GM12878 (cell line): ENCODE data around the gene MRPL55. TPM values are rescaled to one million over a fixed set of nuclear protein-coding genes. Genes with fewer than 3 reads are reported as not detected.

Source experiments
- BHLHE40 ChIP-seq, 2 experiments: fragments of 450-650 bp in 1 of 2; IDR thresholded peaks; 2 replicates each; pipeline ENCODE4 v1.6.1; 2011 to 2017; ENCODE audit warnings: low read depth in 2 of 2, borderline replicate concordance in 1 of 2, improper control_type of control experiment in 1 of 2, low read length in 1 of 2, mild to moderate bottlenecking in 1 of 2
- CBFB ChIP-seq: IDR thresholded peaks from 2 replicates; pipeline ENCODE4 v1.6.1; 2016; ENCODE audit warnings: antibody characterized with exemption, low read depth
- CBX5 ChIP-seq: sonication (generic); IDR thresholded peaks from 2 replicates; pipeline ENCODE4 v1.6.1; 2016; ENCODE audit warnings: low read depth, moderate library complexity, mild to moderate bottlenecking, inconsistent platforms
- CHD2 ChIP-seq: IDR thresholded peaks from 2 replicates; pipeline ENCODE4 v1.6.1; 2011; ENCODE audit warnings: low read depth, low read length, improper control_type of control experiment, borderline replicate concordance
- CREM ChIP-seq: IDR thresholded peaks from 2 replicates; pipeline ENCODE4 v1.6.1; 2014; ENCODE audit warnings: antibody characterized with exemption, low read depth
- EGR1 ChIP-seq, 2 experiments: IDR thresholded peaks; 1 replicate in 1 of 2; 2 replicates in 1 of 2; pipeline ENCODE4 v1.6.1; 2011 to 2012; ENCODE audit warnings: low read depth in 2 of 2, low read length in 2 of 2, borderline replicate concordance in 1 of 2, mild to moderate bottlenecking in 1 of 2, moderate library complexity in 1 of 2
- EP300 ChIP-seq, 2 experiments: fragments of 150-350 bp in 1 of 2; IDR thresholded peaks; 2 replicates each; pipeline ENCODE4 v1.6.1; 2011 to 2012; ENCODE audit warnings: low read depth in 2 of 2, low read length in 2 of 2, borderline replicate concordance in 1 of 2, improper control_type of control experiment in 1 of 2, inconsistent platforms in 1 of 2; ENCODE audit not compliant: control insufficient read depth in 1 of 2
- FOXK2 ChIP-seq: fragments of 450-650 bp; IDR thresholded peaks from 2 replicates; pipeline ENCODE4 v1.6.1; 2017; ENCODE audit warnings: mild to moderate bottlenecking, moderate library complexity
- HDGF ChIP-seq: fragments of 450-650 bp; IDR thresholded peaks from 2 replicates; pipeline ENCODE4 v1.6.1; 2016; ENCODE audit warnings: antibody characterized with exemption
- KAT2A ChIP-seq: conservative IDR thresholded peaks from 2 replicates; pipeline ENCODE4 v1.6.1; 2011; ENCODE audit warnings: low read depth, low read length; ENCODE audit not compliant: control insufficient read depth
- MXI1 ChIP-seq: fragments of 150-350 bp; IDR thresholded peaks from 2 replicates; pipeline ENCODE4 v1.6.1; 2011; ENCODE audit warnings: low read depth, mild to moderate bottlenecking, inconsistent platforms, low read length, improper control_type of control experiment
- NFXL1 ChIP-seq: fragments of 450-650 bp; IDR thresholded peaks from 2 replicates; pipeline ENCODE4 v1.6.1; 2017; ENCODE audit warnings: antibody characterized with exemption, mild to moderate bottlenecking, borderline replicate concordance
- PAX5 ChIP-seq: IDR thresholded peaks from 2 replicates; pipeline ENCODE4 v1.6.1; 2011; ENCODE audit warnings: low read depth, low read length, borderline replicate concordance
- RB1 ChIP-seq: fragments of 450-650 bp; formaldehyde crosslinking; IDR thresholded peaks from 2 replicates; pipeline ENCODE4 v1.6.1; 2017; ENCODE audit warnings: mild to moderate bottlenecking, borderline replicate concordance
- SMAD5 ChIP-seq: IDR thresholded peaks from 2 replicates; pipeline ENCODE4 v1.6.1; 2016; ENCODE audit warnings: antibody characterized with exemption, low read depth
- SMARCA5 ChIP-seq: fragments of 450-650 bp; IDR thresholded peaks from 2 replicates; pipeline ENCODE4 v1.6.1; 2017; ENCODE audit warnings: mild to moderate bottlenecking
- SMC3 ChIP-seq: IDR thresholded peaks from 2 replicates; pipeline ENCODE4 v1.6.1; 2011; ENCODE audit warnings: low read length, improper control_type of control experiment, borderline replicate concordance
- SP1 ChIP-seq: IDR thresholded peaks from one replicate; pipeline ENCODE4 v1.6.1; 2011; ENCODE audit warnings: low read depth, low read length
- TCF3 ChIP-seq: IDR thresholded peaks from 2 replicates; pipeline ENCODE4 v1.6.1; 2012; ENCODE audit warnings: low read depth, mild to moderate bottlenecking, low read length, borderline replicate concordance; ENCODE audit not compliant: insufficient read depth
- ZNF622 ChIP-seq: fragments of 450-650 bp; IDR thresholded peaks from 2 replicates; pipeline ENCODE4 v1.6.1; 2017; ENCODE audit warnings: mild to moderate bottlenecking, inconsistent platforms
- polyA plus RNA-seq, 11 experiments: library from polyadenylated mRNA; depleted of rRNA in 4 of 11; unstranded in 6 of 11; stranded (reverse) in 5 of 11; fragments of >200 nt; fragmentation: Nextera tagmentation in 4 of 11; fragmentation: Illumina TruSeq in 1 of 11; extraction: Ambion mirVana in 4 of 11; extraction: Trizol in 1 of 11; gene quantifications; 1 replicate in 1 of 11; 2 replicates in 10 of 11; pipeline versions ENCODE4 v1.2.1 to v1.2.3, GENCODE V29; 2011 to 2016; ENCODE audit warnings: inconsistent platforms in 2 of 11, missing spikeins in 2 of 11, low read depth in 1 of 11
- total RNA-seq, 4 experiments: library from RNA; depleted of rRNA in 3 of 4; stranded (reverse); fragments of >200 nt in 3 of 4; fragmentation: Illumina TruSeq in 1 of 4; extraction: Trizol in 1 of 4; gene quantifications; 2 replicates each; pipeline versions ENCODE4 v1.2.1 to v1.2.3, GENCODE V29; 2013 to 2021
- TF ChIP-seq, protein P1 (sequence below): fragments of 450-650 bp; IDR thresholded peaks from 2 replicates; pipeline ENCODE4 v1.6.1; 2017; ENCODE audit warnings: mild to moderate bottlenecking, moderate library complexity
- TF ChIP-seq, protein P2 (sequence below): fragments of 450-650 bp; IDR thresholded peaks from 2 replicates; pipeline ENCODE4 v1.6.1; 2017; ENCODE audit warnings: antibody characterized with exemption, mild to moderate bottlenecking, moderate library complexity
- TF ChIP-seq, protein P3 (sequence below): IDR thresholded peaks from 2 replicates; pipeline ENCODE4 v1.6.1; 2012; ENCODE audit warnings: low read depth, low read length, improper control_type of control experiment

Gene MRPL55
- total and polyA plus RNA-seq, 10 of the 15 experiments (the other 5 are each of a cell fraction or from before 2014, with no cell fraction given), result 15.1 to 143 (median 55.8) TPM

DNA sequence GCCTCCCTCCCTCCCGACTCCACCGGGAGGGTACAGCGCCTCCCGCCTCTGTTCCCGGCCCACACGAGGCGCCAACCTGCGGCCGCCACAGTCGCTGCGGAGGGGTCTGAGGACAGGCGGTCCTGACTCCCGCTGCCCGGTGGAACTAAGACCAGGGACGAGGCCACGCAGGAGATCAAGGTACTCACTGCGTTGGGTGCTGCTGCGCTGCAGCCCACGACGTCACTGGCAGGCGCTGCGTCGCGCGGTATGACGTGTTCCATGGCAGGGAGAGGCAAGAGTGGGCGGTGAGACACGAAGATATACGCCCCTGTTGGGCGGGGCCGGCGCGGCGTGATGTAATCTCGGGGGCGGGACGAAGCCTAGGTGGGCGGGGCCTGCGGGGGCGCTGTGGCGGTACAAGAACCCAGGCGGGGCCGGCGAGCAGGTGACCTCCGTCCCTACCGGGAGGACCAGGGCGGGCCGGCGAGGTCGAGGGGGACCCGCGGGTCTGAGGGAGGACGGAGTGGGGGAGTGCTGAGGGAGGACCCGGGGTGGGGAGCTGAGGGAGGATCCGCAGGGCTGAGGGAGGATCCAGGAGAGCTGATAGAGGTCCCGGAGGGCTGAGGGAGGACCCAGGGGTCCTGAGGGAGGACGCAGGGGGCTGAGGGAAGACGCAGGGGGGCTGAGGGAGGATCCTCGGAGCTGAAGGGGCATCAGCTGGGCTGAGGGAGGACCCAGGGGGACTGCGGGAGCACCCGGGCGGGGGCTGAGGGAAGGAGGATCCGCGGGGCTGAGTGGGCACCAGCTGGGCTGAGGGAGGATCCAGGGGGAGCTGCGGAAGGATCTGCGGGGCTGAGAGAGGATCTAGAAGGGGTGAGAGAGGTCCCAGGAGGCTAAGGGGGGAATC lies at the start of gene MRPL55 (continued):
- TF ChIP-seq, protein P1, sequence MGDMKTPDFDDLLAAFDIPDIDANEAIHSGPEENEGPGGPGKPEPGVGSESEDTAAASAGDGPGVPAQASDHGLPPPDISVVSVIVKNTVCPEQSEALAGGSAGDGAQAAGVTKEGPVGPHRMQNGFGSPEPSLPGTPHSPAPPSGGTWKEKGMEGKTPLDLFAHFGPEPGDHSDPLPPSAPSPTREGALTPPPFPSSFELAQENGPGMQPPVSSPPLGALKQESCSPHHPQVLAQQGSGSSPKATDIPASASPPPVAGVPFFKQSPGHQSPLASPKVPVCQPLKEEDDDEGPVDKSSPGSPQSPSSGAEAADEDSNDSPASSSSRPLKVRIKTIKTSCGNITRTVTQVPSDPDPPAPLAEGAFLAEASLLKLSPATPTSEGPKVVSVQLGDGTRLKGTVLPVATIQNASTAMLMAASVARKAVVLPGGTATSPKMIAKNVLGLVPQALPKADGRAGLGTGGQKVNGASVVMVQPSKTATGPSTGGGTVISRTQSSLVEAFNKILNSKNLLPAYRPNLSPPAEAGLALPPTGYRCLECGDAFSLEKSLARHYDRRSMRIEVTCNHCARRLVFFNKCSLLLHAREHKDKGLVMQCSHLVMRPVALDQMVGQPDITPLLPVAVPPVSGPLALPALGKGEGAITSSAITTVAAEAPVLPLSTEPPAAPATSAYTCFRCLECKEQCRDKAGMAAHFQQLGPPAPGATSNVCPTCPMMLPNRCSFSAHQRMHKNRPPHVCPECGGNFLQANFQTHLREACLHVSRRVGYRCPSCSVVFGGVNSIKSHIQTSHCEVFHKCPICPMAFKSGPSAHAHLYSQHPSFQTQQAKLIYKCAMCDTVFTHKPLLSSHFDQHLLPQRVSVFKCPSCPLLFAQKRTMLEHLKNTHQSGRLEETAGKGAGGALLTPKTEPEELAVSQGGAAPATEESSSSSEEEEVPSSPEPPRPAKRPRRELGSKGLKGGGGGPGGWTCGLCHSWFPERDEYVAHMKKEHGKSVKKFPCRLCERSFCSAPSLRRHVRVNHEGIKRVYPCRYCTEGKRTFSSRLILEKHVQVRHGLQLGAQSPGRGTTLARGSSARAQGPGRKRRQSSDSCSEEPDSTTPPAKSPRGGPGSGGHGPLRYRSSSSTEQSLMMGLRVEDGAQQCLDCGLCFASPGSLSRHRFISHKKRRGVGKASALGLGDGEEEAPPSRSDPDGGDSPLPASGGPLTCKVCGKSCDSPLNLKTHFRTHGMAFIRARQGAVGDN, result peak; percentile 48; the same call in 1 of the 2 replicates
- peak; percentile 63; the same call in 1 of the 2 replicates for TF ChIP-seq FOXK2
- no peak for TF ChIP-seq ZNF622
- TF ChIP-seq SMAD5, result peak; percentile 64
- peak; percentile 35 to 68; a peak in 2 of 4 replicates for TF ChIP-seq BHLHE40 (IDR thresholded peaks at IDR 0.05; ENCODE audit: borderline replicate concordance in 1 of 2, low read depth in 2 of 2, low read length in 1 of 2)
- peak; percentile 23 to 97 for TF ChIP-seq EGR1 (IDR thresholded peaks at IDR 0.05; ENCODE audit: borderline replicate concordance in 1 of 2, low read depth in 2 of 2, low read length in 2 of 2)
- peak; percentile 61; the same call in 1 of the 2 replicates for TF ChIP-seq RB1
- no peak for TF ChIP-seq KAT2A
- peak; percentile 77; the same call in 1 of the 2 replicates for TF ChIP-seq HDGF
- TF ChIP-seq TCF3, result 0 out of 2 replicates have a peak, but pooled peaks have one; percentile 13
- no peak for TF ChIP-seq SMC3
- TF ChIP-seq SMARCA5, result peak; percentile 60; the same call in 1 of the 2 replicates
- TF ChIP-seq CHD2, result peak; percentile 70
- peak; percentile 100 for TF ChIP-seq CREM
- TF ChIP-seq, protein P2, sequence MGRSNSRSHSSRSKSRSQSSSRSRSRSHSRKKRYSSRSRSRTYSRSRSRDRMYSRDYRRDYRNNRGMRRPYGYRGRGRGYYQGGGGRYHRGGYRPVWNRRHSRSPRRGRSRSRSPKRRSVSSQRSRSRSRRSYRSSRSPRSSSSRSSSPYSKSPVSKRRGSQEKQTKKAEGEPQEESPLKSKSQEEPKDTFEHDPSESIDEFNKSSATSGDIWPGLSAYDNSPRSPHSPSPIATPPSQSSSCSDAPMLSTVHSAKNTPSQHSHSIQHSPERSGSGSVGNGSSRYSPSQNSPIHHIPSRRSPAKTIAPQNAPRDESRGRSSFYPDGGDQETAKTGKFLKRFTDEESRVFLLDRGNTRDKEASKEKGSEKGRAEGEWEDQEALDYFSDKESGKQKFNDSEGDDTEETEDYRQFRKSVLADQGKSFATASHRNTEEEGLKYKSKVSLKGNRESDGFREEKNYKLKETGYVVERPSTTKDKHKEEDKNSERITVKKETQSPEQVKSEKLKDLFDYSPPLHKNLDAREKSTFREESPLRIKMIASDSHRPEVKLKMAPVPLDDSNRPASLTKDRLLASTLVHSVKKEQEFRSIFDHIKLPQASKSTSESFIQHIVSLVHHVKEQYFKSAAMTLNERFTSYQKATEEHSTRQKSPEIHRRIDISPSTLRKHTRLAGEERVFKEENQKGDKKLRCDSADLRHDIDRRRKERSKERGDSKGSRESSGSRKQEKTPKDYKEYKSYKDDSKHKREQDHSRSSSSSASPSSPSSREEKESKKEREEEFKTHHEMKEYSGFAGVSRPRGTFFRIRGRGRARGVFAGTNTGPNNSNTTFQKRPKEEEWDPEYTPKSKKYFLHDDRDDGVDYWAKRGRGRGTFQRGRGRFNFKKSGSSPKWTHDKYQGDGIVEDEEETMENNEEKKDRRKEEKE, result peak; percentile 55; the same call in 1 of the 2 replicates
- TF ChIP-seq PAX5, result peak; percentile 20; the same call in 1 of the 2 replicates
- no peak for TF ChIP-seq CBX5
- TF ChIP-seq EP300 (IDR thresholded peaks at IDR 0.05; ENCODE audit: borderline replicate concordance in 1 of 2, control insufficient read depth in 1 of 2, low read depth in 2 of 2, low read length in 2 of 2), result no peak
- TF ChIP-seq NFXL1, result peak; percentile 99
- TF ChIP-seq MXI1, result peak; percentile 86
- peak; percentile 92 for TF ChIP-seq SP1
- TF ChIP-seq CBFB, result no peak
- TF ChIP-seq, protein P3, sequence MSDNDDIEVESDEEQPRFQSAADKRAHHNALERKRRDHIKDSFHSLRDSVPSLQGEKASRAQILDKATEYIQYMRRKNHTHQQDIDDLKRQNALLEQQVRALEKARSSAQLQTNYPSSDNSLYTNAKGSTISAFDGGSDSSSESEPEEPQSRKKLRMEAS, result peak; percentile 27; the same call in 1 of the 2 replicates
